ENCODE data around the gene NOL11.

NOL11 gene
- total RNA-seq = 45.0 to 68.5 (median 60.5) reads per million in 3 donors

- Histone ChIP-seq H3K9me3 (ENCODE audit: control insufficient read depth, low read length) (no peaks in the 10 kb centered on the region), H3K4me1 (ENCODE audit: control insufficient read depth, insufficient read depth, low read length, poor library complexity, severe bottlenecking) (peaks cover 14% of the 10 kb centered on the region), H3K4me3 (ENCODE audit: insufficient read depth, low read depth, low read length, poor library complexity, severe bottlenecking) (peak within 1 kb of the TSS; percentile 94), H3K27me3 (replicated peaks; ENCODE audit: control insufficient read depth, insufficient read depth, low read length, poor library complexity, severe bottlenecking) (no peaks in the 10 kb centered on the region), H3K27ac (ENCODE audit: insufficient read depth, low read length, poor library complexity, severe bottlenecking) (peak within 1 kb of the TSS; percentile 92), H3K36me3 (ENCODE audit: control insufficient read depth, insufficient read depth, low read length) (peaks cover 28% of the 10 kb centered on the region)
- peak; percentile 97 to 99 (median 99) for DNase-seq
Observed at GRCh38 chr17:67717624-67718324, at the start of gene NOL11. NOL11 (plus strand) TSS chr17:67717936; CDS start chr17:67717948, 12 bp downstream.

- no peaks in the 10 kb centered on the region for H3K27me3 ChIP-seq (replicated peaks; ENCODE audit: control insufficient read depth, insufficient read depth, low read length, poor library complexity, severe bottlenecking)
- peaks cover 33% of the 10 kb centered on the region for H3K36me3 ChIP-seq (ENCODE audit: control insufficient read depth, insufficient read depth, low read length)
- no peaks in the 10 kb centered on the region for H3K4me1 ChIP-seq (ENCODE audit: control insufficient read depth, insufficient read depth, low read length, poor library complexity, severe bottlenecking)
- H3K9me3 ChIP-seq (ENCODE audit: control insufficient read depth, low read length) = no peaks in the 10 kb centered on the region
- H3K4me3 ChIP-seq (ENCODE audit: insufficient read depth, low read depth, low read length, poor library complexity, severe bottlenecking) = no peak overlapping the region
- H3K27ac ChIP-seq (ENCODE audit: insufficient read depth, low read length, poor library complexity, severe bottlenecking) = no peak overlapping the region
- DNase-seq = no peak
Observed at GRCh38 chr17:67671493-67671892, 46.2 kb upstream of the NOL11 start.

GRCh38 chr17:67672592-67673335, 45.0 kb upstream of the NOL11 start:
- peaks cover 37% of the 10 kb centered on the region for H3K36me3 ChIP-seq (ENCODE audit: control insufficient read depth, insufficient read depth, low read length)
- H3K4me1 ChIP-seq (ENCODE audit: control insufficient read depth, insufficient read depth, low read length, poor library complexity, severe bottlenecking) = no peaks in the 10 kb centered on the region
- no peak overlapping the region for H3K4me3 ChIP-seq (ENCODE audit: insufficient read depth, low read depth, low read length, poor library complexity, severe bottlenecking)
- H3K9me3 ChIP-seq (ENCODE audit: control insufficient read depth, low read length) = no peaks in the 10 kb centered on the region
- DNase-seq = no peak
- H3K27ac ChIP-seq (ENCODE audit: insufficient read depth, low read length, poor library complexity, severe bottlenecking) = no peak overlapping the region
- H3K27me3 ChIP-seq (replicated peaks; ENCODE audit: control insufficient read depth, insufficient read depth, low read length, poor library complexity, severe bottlenecking) = no peaks in the 10 kb centered on the region

- Histone ChIP-seq H3K27me3 (replicated peaks; ENCODE audit: control insufficient read depth, insufficient read depth, low read length, poor library complexity, severe bottlenecking) (no peaks in the 10 kb centered on the region), H3K4me3 (ENCODE audit: insufficient read depth, low read depth, low read length, poor library complexity, severe bottlenecking) (no peak overlapping the region), H3K27ac (ENCODE audit: insufficient read depth, low read length, poor library complexity, severe bottlenecking) (no peak overlapping the region), H3K9me3 (ENCODE audit: control insufficient read depth, low read length) (no peaks in the 10 kb centered on the region), H3K36me3 (ENCODE audit: control insufficient read depth, insufficient read depth, low read length) (peaks cover 48% of the 10 kb centered on the region), H3K4me1 (ENCODE audit: control insufficient read depth, insufficient read depth, low read length, poor library complexity, severe bottlenecking) (no peaks in the 10 kb centered on the region)
- no peak for DNase-seq
Observed at GRCh38 chr17:67675481-67675880, 42.3 kb upstream of the NOL11 start.

GRCh38 chr17:67676305-67676704, 41.4 kb upstream of the NOL11 start:
- Histone ChIP-seq H3K4me1 (ENCODE audit: control insufficient read depth, insufficient read depth, low read length, poor library complexity, severe bottlenecking) (no peaks in the 10 kb centered on the region), H3K9me3 (ENCODE audit: control insufficient read depth, low read length) (no peaks in the 10 kb centered on the region), H3K27me3 (replicated peaks; ENCODE audit: control insufficient read depth, insufficient read depth, low read length, poor library complexity, severe bottlenecking) (no peaks in the 10 kb centered on the region), H3K4me3 (ENCODE audit: insufficient read depth, low read depth, low read length, poor library complexity, severe bottlenecking) (no peak overlapping the region), H3K36me3 (ENCODE audit: control insufficient read depth, insufficient read depth, low read length) (peaks cover 42% of the 10 kb centered on the region), H3K27ac (ENCODE audit: insufficient read depth, low read length, poor library complexity, severe bottlenecking) (no peak overlapping the region)
- DNase-seq = no peak

- no peak overlapping the region for H3K4me3 ChIP-seq (ENCODE audit: insufficient read depth, low read depth, low read length, poor library complexity, severe bottlenecking)
- H3K27me3 ChIP-seq (replicated peaks; ENCODE audit: control insufficient read depth, insufficient read depth, low read length, poor library complexity, severe bottlenecking) = no peaks in the 10 kb centered on the region
- H3K36me3 ChIP-seq (ENCODE audit: control insufficient read depth, insufficient read depth, low read length) = peaks cover 32% of the 10 kb centered on the region
- H3K9me3 ChIP-seq (ENCODE audit: control insufficient read depth, low read length) = no peaks in the 10 kb centered on the region
- H3K27ac ChIP-seq (ENCODE audit: insufficient read depth, low read length, poor library complexity, severe bottlenecking) = no peak overlapping the region
- no peaks in the 10 kb centered on the region for H3K4me1 ChIP-seq (ENCODE audit: control insufficient read depth, insufficient read depth, low read length, poor library complexity, severe bottlenecking)
- DNase-seq = no peak
Observed at GRCh38 chr17:67678414-67678813, 39.3 kb upstream of the NOL11 start.

- H3K9me3 ChIP-seq (ENCODE audit: control insufficient read depth, low read length) = no peaks in the 10 kb centered on the region
- H3K4me3 ChIP-seq (ENCODE audit: insufficient read depth, low read depth, low read length, poor library complexity, severe bottlenecking) = no peak overlapping the region
- no peak for DNase-seq
- peaks cover 32% of the 10 kb centered on the region for H3K36me3 ChIP-seq (ENCODE audit: control insufficient read depth, insufficient read depth, low read length)
- no peak overlapping the region for H3K27ac ChIP-seq (ENCODE audit: insufficient read depth, low read length, poor library complexity, severe bottlenecking)
- no peaks in the 10 kb centered on the region for H3K27me3 ChIP-seq (replicated peaks; ENCODE audit: control insufficient read depth, insufficient read depth, low read length, poor library complexity, severe bottlenecking)
- H3K4me1 ChIP-seq (ENCODE audit: control insufficient read depth, insufficient read depth, low read length, poor library complexity, severe bottlenecking) = no peaks in the 10 kb centered on the region
Observed at GRCh38 chr17:67679225-67679624, 38.5 kb upstream of the NOL11 start.

GRCh38 chr17:67679721-67680120, 38.0 kb upstream of the NOL11 start:
- Histone ChIP-seq H3K27ac (ENCODE audit: insufficient read depth, low read length, poor library complexity, severe bottlenecking) (no peak overlapping the region), H3K9me3 (ENCODE audit: control insufficient read depth, low read length) (no peaks in the 10 kb centered on the region), H3K4me3 (ENCODE audit: insufficient read depth, low read depth, low read length, poor library complexity, severe bottlenecking) (no peak overlapping the region), H3K36me3 (ENCODE audit: control insufficient read depth, insufficient read depth, low read length) (peaks cover 32% of the 10 kb centered on the region), H3K27me3 (replicated peaks; ENCODE audit: control insufficient read depth, insufficient read depth, low read length, poor library complexity, severe bottlenecking) (no peaks in the 10 kb centered on the region), H3K4me1 (ENCODE audit: control insufficient read depth, insufficient read depth, low read length, poor library complexity, severe bottlenecking) (no peaks in the 10 kb centered on the region)
- no peak for DNase-seq

GRCh38 chr17:67680445-67681224, 37.1 kb upstream of the NOL11 start:
- DNase-seq = no peak
- H3K27me3 ChIP-seq (replicated peaks; ENCODE audit: control insufficient read depth, insufficient read depth, low read length, poor library complexity, severe bottlenecking) = no peaks in the 10 kb centered on the region
- no peaks in the 10 kb centered on the region for H3K4me1 ChIP-seq (ENCODE audit: control insufficient read depth, insufficient read depth, low read length, poor library complexity, severe bottlenecking)
- no peaks in the 10 kb centered on the region for H3K9me3 ChIP-seq (ENCODE audit: control insufficient read depth, low read length)
- peaks cover 27% of the 10 kb centered on the region for H3K36me3 ChIP-seq (ENCODE audit: control insufficient read depth, insufficient read depth, low read length)
- H3K4me3 ChIP-seq (ENCODE audit: insufficient read depth, low read depth, low read length, poor library complexity, severe bottlenecking) = no peak overlapping the region
- no peak overlapping the region for H3K27ac ChIP-seq (ENCODE audit: insufficient read depth, low read length, poor library complexity, severe bottlenecking)
